Measurements from ENCODE around the gene PSKH1.
"Not testable (repeated sequence)": the region's sequence is repeated elsewhere in the genome, so short reads cannot be mapped to it uniquely, and the experiment has no call there.

PSKH1 gene
- 22.3 to 26.2 reads per million in 2 donors for total RNA-seq

DNA sequence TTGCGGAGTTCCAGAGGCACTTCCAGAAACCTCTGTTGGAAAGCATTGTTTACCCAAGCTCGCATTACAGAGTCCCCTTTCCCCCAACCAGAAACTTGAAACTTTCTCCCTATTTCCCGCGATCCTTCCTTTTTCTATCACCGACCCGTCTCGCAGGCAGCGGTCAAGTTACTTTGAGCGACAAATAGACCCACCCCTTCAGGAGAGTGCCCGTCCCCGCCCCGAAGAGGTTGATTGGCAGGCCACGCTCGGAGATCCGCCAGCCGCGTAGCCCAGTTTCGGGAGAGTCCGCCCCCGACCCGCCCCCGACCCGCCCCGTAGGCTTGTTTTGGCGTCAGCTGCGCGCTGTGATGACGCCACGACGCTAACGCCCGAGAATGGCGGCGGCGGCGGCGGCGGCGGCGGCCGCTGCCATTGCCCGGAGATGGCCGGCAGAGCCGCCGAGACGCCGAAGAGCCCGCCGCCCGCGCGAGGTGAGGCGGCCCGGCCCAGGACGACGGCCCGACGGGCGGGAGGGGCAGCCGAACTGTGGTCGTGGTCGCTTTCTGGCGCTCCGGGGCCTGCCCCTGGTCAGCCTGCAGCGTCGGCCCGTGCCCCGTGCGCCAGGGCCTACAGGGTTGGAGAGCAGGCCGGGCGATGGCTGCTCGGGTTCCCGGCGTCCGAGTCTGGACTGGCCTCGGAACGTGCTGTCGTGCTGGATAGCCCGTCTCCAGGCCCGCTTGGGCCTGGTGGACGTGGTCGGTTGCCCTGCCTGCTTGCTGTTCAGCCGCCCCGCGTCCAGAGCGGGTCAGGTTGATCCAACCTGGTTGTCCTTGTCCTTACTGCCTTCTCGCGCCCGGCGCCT lies at the start of gene PSKH1:
Gene PSKH1 (plus strand): TSS at position 356 of the 844 bp plus-strand sequence. CDS start 15,496 bp downstream, outside the sequence.
- peak; percentile 92 for DNase-seq

DNA sequence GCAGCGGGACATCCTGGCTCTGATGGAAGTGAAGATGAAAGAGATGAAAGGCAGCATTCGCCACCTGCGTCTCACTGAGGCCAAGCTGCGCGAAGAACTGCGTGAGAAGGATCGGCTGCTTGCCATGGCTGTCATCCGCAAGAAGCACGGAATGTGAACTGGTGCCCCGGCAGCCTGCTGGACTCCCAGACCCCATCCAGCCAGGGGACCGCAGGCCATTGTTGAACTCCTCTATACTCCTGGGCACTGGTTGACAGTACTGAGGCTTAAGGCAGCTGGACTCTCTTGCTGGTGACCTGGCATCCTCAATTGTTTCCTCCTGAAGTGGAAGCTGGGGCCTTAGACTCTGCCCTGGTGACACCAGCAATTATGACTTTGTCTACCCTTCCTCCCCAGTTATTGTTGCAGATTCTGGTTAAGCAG lies 49.7 kb upstream of the PSKH1 start:
- DNase-seq: no peak

DNA sequence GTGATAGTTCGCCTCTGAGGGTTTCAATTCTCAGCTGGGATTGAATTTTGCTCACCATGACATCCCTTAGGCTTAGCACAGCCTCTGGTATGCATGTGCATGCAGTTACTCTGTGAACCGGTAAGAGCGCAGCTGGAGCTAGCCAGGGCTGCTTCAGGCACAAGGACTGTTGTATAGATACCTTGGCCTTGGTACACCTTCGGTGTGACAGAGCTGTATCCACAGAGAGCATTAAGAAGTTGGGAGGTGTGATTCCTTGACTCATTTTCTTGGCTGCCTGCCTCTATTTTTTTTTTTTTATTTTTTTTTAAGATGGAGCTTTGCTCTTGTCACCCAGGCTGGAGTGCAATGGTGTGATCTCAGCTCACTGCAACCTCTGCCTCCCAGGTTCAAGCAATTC lies 48.6 kb upstream of the PSKH1 start:
- no peak for DNase-seq

DNA sequence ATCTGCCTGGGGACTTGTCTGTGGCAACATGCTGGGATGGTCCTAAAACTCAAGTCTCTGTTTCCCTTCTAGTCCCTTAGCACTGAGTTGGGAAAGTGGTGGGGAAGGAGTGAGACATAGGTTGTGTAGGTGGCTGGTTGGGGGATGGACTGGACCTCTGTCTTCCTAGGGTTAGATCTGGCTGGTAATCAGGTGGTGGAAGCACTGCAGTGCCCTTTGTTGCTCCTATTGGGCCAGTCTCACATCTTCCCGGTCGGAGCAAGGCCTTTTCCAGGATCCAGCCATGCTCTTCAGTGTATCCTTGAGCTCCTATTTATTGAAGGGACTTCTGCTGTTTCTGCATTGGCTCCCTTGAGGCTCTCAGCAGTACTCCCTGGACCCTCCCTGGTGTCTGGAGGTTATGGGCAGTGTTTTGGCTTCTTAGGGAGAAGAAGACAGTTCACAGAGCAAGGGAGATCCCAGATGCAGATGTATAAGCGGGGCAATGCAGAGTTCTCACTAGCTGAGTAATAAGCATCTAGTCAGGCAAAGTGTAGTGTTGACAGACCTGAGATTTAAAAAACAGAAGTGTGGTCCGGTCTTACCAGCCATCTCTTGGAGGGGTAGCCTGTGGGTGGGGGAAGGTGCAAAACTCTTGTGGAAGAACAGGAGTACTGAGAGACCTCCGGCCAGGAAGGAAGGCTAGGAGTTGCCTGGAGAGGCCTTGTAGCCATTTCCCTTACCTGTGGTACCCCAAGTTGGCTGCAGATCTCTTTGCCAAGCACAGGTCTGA lies 47.6 kb upstream of the PSKH1 start:
- DNase-seq: no peak

DNA sequence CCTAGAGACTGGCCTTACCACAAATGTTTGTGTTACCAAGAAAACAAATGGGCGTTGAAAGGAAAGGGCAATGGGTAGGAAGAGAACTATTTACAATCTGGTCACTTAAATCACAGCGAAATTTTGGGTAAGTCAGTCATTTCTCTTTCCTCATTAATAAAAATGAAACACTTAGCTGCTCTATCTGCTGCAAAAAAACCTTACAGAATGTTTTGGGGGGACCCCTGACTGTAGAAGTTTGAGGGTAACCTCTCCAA lies 47.1 kb upstream of the PSKH1 start:
- DNase-seq: no peak

DNA sequence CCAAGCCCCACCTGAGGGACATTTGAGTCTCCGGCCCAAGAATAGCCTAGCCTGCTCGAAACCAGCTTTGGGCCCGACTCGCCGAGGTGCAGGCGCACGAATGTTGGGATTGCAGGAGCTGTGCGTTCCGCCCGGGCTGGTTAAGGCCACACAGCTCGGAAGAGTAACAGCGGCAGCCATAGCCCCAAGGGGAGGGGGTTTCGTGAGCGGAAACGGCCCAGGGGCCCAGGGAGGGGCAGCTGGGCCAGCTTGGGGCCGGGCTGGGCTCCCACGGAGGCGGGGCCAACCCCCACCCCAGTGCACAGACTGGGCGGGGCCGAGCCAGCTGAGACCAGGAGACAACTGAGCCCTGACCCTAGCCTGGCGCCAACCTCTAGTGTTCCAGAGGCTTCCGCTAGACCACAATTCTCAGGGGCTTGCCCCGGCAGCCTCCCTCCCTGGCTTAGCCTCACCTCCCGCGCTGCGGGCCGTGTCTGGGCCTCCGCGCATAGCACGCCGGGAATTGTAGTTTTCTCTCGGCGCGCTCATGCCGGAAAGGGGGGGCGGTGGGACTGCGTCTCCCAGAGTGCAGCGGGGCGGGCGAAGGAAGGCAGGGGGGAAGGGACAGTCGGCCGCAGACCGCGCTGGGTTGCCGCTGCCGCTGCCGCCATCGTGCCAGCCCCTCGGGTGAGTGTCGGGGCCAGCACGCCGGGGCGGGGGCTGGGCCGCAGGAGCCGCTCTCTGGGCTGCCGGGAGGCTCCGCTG lies 46.6 kb upstream of the PSKH1 start, which contains the start of gene NUTF2:
Gene NUTF2 (plus strand): TSS at position 614 of the 744 bp plus-strand sequence. CDS start 18,198 bp downstream, outside the sequence.
- peak; percentile 86 for DNase-seq

DNA sequence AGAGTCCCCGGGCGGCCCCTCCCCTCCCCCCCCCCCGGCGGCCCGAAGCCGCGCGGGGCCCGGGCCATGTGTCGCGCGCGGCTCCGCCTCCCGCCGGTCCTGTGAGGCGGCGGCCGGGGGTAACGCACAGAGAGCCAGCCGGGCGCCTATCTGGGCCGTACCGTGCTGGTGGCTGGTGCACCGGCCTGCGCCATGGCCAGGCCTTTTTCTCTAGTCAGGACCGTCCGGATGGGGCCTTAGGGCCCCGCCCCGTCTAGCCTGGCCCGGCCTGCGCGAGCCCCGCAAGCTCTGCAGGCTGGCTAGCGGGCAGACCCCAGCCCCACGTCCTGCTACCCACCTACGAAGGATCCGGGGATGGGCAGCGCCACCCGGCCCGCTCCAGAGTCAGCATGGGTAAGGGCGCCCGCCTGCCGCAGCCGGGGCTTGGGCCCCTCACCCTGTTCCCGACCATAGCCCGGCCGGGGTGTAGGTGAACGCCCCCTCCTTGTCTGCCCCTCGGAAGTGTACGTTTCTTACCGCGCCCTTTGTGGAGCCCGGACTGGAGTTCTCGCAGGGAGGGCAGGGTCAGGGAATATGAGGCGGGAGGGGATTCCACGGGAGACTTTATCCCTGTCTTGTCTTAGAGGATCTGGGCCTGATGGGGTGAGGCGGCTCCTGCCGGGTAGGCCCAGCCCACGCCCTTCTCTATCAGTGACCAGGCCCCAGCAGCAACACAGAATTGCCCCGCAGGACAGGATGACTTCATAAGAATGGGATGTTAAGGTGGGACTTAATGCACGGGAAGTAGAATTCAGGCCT lies 45.8 kb upstream of the PSKH1 start, which contains the start of gene CENPT:
Gene CENPT (minus strand): TSS at position 630 of the 798 bp plus-strand sequence. CDS start 13,834 bp downstream, outside the sequence.
- DNase-seq: no peak

DNA sequence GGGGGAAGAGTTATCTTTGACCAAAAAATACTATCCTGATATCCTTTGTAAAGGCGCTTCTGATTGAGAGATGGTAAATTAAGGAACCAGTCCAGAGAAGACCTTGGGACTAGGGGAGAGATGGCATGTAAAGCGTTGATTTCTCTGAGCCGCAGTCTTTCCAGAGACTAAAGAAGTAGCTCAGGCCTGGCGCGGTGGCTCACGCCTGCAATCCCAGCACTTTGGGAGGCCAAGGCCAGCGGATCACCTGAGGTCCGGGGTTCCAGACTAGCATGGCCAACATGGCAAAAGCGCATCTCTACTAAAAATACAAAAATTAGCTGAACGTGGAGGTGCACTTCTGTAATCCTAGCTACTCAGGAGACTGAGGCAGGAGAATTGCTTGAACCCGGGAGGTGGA lies 44.9 kb upstream of the PSKH1 start:
- DNase-seq: no peak

DNA sequence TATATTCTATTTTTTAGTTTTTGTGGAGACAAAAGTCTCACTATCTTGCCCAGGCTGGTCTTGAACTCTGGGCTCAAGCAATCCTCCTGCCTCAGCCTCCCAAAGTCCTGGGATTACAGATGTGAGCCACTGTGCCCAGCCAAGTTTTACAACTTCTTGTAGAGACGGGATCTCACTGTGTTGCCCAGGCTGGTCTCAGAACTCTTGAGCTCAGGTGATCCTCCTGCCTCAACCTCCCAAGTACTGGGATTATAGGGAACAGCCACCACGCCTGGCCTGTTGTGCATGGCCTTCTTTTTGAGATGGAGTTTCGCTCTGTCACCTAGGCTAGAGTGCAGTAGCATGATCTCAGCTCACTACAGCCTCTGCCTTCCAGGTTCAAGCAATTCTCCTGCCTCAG lies 39.4 kb upstream of the PSKH1 start:
- no peak for DNase-seq

DNA sequence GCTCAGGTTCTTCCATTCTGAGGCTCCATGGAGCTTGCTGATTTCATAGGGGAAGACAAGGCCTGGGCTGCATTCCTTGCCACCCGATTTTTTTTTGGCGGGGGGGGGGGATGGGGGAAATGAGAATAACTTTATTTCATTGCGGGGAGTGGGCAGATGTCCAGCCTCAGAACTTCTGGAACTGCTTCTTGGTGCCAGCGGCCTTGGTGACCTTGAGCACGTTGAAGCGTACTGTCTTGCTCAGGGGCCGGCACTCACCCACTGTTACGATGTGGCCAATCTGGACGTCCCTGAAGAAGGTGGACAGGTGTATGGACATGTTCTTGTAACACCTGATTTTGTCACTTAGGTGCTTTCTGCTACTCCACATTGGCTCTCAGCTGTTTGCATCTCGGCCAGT lies 37.3 kb upstream of the PSKH1 start:
- DNase-seq: no peak

DNA sequence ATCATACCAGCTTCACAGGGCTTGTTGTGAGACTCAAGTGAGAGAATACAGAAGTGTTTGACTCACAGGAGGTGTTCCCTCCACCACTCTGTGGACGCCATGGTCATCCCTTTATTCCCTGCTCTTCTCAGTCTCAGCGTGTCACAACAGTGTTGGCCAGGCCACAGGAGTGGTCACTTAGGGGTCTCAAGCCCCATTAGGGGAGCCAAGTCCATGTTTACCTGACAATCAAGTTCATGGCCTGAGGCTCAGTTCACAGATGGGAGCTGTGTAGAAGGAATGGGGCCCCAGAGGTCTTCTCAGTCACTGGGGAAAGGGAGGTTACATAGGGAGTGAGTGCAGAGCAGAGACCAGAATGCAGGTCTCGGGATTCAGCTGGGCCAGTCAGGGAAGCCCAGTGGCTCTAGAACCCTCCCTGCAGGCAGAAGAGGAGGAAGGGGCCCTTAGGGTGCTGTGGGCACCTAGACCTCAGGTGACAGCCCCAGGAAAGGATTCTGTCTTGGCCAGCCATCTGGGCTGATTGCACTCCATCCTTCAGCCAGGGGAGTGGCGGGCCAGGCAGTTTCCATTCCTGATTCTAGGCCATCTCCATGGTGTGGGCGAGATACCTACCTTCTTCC lies 36.0 kb upstream of the PSKH1 start:
- no peak for DNase-seq

DNA sequence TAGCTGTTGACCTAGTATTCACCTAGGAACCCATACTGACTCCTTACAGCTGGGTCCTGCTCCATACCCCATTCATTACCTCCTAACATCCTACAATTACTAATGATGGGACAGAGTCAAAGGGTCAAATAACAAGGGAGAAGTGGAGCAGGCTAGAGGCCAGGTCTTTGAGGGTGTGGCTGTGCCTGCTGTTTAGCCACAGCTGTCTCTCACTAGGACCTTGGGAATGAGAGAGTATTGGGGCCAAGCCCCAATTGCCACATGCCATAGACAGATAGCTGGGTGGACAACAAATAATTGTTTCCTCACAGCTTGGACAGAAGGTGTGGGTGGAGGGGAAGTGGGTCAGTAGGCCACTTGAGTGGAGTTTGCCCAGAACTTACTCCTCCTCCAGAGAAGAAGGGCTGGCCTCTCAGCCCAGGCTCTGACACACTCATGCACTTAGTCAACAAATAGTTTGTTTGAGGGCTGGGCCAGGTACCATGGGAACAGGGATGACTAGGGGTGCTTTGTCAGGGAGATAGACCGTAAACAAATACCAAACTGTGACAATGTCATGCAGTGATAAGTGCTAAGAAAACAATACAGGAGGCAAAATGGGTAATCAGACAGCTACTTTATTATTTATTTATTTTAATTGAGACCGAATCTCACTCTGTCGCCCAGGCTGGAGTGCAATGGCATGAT lies 35.4 kb upstream of the PSKH1 start:
- DNase-seq: no peak

DNA sequence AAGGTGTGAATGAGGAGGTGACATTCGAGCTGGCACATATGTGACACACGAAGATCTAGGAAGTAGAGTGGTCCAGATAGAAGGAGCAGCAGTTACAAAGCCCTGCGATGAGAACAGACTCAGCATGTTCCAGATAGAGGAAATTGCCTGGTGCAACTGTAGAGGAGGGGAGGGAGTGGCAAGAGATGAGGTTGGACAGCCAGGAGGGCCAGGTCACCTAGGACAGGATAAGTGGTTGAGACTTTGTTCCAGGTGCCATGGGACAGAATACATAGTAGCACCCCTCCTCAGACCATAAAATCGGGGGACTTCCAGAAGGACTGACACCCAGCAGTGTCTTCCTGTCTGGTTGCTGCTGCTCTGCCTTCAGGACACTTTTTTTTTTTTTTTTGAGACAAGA lies 34.6 kb upstream of the PSKH1 start:
- DNase-seq: no peak

DNA sequence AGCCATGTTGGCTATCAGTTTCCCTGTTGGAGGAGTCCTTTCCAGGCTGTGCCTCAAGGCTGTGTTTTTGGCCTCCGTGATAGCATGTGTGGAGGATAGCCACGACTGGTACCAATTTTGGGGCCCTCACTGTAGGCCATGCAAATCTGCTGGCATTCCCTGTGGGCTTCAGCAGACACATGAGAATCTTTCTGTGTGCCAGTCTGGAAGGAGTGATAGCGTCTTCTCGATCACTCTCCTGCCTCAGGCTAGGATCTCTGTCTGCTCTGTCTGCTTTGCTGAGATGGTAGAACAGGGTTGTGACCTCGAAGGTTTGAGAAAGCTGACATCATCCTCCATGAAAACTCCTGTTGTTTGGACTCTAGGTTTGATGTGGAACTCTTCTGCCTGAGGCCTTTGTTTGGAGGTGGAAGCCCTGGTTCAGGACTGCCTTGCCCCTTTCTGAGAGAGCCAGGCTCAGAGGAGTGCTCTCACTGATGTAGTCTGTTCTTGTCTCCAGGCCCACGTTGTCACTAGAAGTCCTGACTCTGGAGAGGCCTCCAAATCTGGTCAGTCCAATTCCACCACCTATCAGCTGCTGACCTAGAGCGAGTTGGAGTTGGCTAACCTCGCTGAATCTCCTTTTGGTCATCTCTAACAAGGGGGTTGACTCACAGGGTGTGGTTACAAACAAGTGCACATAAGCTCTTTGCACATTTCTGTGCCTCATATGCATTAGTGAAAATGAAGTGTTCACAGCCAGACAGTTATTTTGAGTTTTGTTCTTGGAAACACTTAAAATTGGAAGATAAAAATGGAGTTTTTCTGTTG lies 32.3 kb upstream of the PSKH1 start:
- DNase-seq: no peak

DNA sequence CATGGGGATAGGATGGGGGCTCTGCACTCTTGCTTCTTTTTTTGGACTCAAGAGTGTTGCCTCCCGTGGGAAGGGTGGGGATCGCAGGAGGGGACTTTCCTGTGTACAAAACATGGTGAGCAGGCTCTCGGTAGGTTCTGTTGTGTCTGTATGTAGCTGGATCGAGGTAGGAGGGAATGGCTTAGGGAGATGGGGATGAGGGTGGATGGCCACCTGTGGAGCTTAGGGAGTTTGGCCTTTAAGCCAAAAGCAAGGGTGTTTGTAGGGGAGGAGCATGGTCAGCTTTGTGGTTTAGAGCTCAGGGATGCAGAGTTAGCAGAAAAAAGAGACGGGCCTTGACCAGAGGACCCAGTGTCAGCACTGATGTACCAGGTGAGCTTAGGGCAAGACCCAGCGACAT lies 31.2 kb upstream of the PSKH1 start:
- no peak for DNase-seq

DNA sequence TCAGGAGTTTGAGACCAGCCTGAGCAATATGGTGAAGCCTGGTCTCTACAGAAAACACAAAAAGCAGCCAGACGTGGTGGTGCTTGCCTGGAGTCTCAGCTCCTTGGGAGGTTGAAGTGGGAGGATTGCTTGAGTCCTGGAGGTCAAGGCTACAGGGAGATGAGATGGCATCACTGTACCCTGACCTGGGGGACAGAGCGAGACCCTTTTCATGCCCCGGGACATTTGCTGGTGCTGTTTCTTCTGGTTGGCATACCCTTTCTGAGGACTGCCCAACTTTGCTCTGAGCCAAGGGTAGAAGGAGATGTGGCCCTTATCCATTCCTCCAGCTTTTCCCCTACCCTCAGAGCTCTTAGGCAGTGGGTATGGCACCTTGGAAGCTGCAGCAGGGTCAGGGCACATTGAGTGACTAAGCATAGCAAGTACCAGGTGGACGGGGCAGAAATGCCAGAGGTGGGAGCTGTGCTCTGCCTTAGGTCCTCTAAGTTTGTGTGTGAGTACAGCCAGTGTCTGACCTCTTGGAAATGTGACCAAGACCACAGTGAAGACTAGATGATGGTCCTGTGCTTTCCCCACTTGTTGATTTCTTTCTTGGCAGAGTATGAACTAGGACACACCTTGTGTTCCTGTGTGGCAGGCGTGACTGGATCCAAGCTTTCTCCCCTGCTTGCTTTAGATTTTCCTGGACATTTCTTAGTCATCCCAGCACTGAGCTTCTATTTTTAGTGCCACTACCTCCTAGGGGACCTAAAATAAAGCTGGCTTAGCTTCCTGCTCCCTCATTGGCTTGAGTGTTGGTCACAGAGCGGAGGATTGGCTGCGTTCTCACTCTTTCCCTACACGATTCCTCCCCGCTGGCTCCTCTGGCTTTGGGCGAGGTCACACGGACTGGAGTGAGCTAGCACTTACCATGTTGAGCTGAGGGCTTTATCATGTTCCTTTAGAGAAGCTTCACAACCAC lies 30.2 kb upstream of the PSKH1 start:
- no peak for DNase-seq

DNA sequence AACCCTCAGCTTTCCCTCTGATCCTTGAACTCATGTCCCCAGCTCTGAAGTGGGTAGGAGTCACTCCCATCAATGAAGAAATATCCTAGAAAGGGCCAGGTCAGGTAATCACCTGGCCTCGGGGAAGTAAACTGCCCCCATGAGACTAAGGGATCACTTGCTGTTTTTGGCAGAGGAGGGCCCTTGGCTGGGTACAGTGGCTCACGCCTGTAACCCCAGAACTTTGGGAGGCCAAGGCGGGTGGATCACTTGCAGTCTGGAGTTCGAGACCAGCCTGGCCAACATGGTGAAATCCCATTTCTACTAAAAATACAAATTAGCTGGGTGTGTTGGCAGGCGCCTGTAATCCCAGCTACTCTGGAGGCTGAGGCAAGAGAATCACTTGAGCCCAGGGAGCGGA lies 29.0 kb upstream of the PSKH1 start:
- DNase-seq: not testable (repeated sequence)

DNA sequence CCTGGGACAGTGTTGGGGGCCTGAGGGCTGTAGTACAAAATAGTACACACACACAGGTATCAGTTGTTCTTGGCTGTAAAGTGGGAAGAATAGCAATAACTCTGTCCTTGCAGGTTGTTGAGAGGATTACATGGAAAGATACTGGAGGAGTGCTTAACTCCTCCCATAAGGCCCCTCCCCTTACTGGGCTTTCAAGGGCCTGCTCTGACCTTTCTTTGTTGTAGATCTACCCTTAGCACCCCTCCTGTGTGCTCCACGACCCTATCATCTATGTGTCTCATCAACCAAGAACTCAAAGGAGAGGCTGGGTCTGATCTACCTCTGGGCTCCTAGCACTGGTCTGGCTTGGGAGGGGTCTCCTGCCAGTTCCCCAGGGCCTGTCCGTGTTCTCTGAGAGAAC lies 28.5 kb upstream of the PSKH1 start:
- DNase-seq: no peak

DNA sequence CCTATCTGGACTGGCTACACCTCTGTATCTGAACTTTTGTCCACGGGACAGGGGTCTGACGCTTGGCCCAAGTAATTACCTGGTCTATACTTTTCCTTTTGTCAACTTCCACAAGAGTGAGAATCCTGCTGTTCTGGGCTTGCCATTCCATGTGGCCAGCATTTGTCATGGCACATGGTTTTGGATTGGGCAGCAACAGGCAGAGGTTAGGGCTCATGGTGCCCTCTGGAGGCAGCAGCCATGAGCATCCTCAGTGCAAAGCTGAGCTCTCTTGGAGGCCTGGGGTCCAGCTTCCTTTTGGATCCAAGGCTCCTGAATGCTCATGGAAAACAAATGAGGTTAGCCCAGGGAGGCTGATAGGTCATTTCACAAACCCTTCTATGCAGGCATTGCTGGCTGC lies 27.7 kb upstream of the PSKH1 start:
- no peak for DNase-seq

Data from activated gamma-delta T cell (primary cell).